Pons (tissue), 1 donor: ENCODE data around the gene ASH1L.
"Not testable (repeated sequence)": the region's sequence is repeated elsewhere in the genome, so short reads cannot be mapped to it uniquely, and the experiment has no call there.

Experiments used
- DNase-seq: peaks from one replicate; pipeline ENCODE4 v3.0.0-alpha.2; 2016; ENCODE audit warnings: low spot score

Gene ASH1L

DNA sequence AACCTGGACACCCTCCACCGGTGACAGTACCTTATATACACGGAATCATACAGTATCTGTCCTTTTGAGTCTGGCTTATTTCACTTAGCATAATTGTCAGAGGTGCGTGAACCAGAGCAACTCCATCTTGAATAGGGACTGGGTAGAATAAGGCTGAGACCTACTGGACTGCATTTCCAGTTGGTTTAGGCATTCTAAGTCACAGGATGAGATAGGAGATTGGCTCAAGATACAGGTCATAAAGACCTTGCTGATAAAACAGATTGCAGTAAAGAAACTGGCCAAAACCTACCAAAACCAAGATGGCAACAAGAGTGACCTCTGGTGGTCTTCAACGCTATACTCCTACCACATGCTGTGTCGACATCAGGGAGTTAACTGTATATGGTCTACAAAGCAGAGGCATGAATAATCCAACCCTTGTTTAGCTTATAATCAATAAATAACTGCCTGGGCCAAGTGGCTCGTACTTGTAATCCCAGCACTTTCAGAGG is 255.3 kb downstream of the ASH1L start:
- DNase-seq, result peak; percentile 55

DNA sequence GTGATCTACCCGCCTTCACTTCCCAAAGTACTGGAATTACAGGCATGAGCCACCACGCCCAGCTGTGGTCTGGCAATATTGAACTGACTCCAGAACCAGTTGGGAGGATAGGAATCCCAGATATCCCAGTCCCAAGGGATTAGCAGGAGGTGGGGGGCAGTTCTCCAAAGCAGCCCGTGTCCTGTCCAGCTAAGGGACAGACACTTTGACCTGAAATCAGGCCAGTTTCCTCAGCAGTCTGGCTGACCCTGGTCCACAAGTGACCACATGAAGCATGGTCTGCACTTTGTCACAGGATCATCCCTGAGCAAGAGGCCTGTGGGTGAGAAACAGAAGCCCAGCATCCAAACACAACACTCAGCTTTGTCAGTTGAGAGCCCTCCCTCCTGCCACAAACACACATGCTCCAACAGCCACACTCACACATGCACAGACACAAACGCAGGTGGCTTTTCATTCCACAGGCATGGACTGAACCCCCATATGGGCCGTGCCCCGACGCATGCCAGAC is 256.7 kb downstream of the ASH1L start:
- no peak for DNase-seq

DNA sequence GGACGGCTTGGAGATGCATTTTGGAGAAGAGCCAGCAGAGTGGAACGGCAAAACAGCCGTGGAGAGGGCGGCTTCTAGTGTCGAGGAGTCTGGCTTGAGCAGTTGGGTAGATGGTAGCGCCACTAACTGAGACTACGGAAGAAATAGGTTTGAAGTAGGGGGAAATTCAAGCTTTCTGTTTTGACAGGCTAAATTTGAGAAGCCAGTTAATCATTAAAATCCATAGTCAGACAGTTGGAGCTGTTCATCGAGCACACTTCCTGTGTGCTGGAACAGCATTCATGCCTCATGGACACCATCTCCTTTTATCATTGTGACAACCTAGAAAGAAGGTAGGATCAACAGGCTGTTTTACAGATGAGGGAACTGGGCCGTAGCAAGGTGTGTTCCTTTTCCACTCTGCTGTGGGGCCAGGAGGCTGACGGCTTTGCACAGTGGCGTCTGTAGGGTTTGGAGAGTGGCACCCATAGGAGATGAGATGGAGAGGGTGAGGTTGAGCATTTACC is 258.0 kb downstream of the ASH1L start:
- no peak for DNase-seq

DNA sequence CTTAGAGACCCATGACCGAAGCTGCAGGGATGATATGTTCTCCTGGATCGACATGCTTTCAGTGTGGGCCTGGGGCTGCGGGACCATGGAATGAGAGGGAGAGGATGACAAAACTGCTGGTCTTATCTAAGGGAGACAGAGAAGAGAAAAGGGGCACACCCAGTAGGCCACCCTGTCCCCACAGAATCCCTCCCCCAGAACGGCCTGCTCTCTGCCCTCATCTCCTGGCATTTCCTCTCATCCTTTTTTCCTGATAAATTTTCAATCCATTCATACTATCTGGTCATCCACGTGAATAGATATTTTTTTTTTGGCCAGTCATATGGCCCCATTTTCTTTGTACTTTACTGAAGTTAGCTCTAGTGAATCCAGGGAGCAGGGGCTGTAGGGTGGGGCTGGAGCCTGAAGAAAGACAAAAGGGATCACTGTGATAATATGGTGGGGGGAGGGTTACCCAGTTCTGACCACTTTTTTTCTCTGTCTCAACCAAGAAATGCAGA is 261.2 kb downstream of the ASH1L start, which contains the start of gene PKLR:
PKLR (minus strand) TSS at position 97 of the 500 bp plus-strand sequence; CDS start at position 54, 43 bp downstream.
- DNase-seq, result no peak

DNA sequence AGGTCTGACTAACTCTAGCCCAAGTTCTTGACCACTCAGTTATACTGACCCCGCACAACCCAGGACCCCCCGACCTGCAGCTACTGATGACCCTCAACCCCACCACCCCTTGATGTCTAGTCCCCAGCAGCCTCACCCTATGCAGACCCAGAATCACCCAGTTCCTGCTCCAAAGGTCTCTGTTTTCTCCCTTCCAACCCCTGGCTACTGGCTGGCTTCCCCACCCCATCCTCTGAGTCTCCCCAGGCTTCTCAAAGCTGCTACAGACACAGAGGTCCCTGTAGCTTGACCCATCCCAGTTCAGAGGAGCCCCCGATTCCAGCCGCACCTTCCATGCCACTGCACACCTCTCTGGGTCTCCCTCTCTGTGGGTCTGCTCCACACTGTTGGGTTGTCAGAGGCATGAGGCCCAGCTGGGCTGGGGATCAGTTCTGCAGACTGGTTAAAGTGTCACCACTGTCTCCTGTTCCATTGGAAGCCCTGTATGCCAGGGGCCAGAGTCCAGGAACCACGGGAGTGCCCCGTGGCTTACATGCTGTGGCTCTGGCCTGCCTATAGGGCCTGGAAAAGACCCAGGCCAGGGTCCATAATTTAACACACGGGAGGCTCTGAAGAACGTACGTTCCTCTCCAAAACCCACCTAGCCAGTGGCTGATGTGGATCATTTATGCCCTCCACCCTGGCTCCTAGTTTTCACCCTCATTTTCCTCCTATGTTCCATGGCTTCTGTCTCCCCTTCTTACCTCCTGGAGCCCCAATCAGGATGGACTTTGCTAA is 261.9 kb downstream of the ASH1L start:
- DNase-seq, result no peak

DNA sequence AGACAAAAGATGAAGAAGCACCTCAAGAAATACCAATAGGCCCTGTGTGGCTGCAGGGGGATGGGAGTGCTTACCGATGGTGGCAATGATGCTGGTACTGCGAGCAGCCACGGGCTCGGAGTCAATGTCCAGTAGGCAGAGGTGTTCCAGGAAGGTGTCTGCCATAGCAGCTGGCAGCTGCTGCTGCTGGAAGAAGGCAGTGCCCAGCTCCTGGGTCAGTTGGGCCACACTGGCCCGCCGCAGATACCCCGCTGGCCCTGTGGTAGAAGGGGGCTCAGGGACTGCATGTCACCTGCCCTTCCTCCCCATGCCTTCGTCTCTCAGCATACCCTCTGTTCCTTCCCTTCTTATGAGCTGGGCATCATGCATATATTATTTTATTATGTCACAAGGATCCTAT is 262.6 kb downstream of the ASH1L start:
- no peak for DNase-seq

DNA sequence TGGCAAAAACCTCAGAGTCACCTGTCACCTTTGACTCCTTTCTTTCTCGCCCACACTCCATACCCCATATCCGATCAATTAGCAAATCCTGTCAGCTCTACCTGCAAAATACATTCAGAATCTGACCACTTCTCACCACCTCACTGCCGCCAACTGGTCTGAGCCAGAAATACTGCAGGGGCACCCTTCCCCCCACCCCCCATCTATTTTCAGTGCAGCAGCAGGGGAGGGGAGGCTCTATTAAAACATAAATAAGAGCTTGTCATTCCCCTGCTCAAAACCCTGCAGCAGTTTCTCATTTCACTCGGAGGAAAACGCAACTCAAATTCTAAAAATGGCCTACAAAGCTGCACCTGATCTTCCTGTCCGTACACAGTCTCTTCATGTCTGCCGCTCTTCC is 265.2 kb downstream of the ASH1L start:
- DNase-seq, result no peak

DNA sequence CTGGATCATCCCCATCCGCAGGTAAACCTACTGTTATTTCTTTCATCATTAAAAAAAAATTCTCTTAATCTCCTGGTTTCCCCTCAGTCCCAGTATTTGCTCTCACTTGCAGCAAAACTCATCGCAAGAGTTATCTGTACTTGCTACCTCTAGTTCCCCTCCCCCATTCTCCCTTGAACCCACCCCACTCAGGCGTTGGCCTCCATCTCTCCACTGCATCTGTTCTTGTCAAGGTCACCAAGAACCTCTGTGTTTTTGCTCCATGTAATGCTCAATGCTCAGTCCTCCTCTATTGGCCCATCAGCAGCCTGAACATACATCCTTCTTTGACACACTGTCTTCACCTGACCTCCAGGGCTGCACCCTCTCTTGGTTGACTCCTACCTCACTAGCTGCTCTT is 265.9 kb downstream of the ASH1L start:
- no peak for DNase-seq

DNA sequence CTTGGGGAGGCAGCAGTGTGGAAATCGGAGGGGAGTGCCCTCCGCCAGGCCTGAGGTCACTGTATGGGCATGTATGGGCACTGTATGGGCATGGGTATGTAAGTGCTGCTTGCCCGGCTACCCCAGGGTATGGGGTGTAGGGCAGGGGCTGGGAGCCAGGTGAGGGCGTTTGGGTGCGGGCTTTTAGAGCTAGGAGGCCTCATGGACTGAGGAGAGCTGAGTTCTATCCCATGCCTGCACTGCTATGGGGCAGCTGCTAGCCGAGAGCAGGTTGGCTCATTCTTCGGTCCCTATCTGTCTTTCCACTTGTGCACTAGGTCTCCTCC is 266.7 kb downstream of the ASH1L start:
- DNase-seq, result no peak

DNA sequence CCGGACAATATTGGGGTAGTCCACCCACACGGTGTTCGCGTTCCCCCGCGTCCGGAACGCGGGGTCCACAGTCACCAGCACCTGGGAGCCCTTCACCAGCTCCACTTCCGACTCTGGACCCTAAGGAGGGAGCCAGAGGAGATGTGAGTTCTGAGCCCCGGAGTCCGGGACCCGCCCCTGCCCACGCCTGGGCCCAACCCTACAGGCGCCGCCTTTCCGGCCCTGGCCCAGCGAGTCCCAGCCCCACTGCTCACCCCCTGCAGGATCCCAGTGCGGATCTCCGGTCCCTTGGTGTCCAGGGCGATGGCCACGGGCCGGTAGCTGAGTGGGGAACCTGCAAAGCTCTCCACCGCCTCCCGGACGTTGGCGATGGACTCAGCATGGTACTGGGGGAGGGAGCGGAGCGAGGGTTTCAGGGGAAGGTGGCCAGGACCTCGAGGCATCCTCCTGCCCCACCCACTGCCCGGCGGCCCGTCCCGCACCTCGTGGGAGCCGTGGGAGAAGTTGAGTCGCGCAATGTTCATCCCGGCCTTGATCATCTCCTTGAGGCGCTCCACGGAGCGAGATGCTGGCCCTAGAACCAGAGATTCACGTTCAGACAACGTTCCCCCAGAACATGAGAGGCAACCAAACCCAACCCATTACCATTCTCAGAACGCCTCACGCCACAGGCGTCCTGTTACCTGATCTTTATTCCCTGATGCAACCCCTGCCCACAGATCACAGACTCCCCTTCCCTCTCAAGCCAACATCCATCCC is 267.2 kb downstream of the ASH1L start:
- DNase-seq, result no peak

DNA sequence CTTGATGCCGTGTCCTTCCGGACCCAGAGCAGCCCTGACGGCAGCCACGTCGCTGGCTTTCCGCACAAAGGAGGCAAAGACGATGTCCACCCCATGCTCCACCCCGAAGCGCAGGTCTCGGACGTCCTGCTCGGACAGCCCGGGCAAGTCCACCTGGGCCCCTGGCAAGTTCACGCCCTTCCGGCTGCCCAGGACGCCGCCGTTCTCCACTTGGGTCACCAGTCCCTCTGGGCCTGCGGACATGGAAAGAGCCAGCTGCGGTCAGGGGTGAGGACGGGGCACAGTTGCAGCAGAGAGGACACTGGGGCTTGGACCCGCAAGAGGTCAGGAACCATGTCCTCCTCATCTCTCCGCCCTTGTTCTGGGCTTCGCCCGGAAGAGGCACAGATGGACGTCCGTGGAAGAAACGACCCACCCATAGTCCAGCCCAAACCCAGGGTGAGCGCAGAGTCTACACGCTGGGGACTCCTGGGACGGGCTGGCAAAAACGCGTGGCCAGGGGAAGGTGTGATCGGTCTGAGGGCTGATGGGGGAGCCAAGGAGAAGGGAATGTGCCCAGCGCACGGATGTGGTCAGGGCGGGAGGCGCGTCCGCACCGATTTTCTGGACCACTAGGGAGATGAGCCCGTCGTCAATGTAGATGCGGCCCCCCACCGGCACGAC is 268.0 kb downstream of the ASH1L start:
- DNase-seq, result no peak

DNA sequence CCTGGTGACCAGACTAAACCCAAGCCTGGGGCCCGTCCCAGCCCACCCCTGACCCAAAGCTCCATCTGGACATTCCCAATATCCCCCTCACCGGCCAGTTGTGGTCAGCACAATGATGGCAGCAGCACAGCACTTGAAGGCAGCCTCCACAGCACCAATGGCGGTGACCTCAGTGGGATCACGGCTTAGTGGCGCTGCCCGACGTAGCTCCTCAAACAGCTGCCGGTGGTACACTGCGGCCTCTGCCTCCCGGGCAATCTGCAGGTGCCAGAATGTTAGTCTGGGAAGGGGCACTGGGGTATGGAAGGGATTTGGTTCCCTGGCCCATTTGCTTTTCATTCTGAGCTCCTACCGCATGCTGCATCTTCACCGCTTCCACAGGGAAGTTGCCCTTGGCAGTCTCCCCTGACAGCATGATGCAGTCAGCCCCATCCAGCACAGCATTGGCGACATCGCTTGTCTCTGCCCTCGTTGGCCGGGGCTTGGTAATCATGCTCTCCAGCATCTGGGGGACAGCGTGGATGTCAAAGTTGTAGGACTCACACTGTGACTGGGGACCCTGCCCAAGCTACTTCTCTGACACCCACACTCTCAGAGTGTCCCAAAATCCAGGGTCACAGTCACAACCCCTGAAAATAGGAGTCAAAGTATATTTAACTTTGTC is 269.4 kb downstream of the ASH1L start:
- no peak for DNase-seq

DNA sequence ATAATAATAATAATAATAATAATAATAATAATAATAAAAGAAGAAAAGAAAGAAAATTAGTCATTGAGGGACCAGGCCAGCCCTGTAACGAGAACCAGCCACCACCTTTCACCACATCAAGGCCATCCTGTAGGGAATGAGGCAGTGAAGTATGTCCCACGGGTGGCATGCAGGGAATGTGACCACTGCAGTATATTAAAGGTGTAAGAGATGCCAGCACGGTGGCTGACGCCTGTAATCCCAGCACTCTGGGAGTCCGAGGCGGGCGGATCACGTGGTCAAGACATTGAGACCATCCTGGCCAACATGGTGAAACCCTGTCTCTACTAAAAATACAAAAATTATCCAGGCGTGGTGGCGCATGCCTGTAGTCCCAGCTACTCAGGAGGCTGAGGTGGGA is 271.6 kb downstream of the ASH1L start:
- DNase-seq, result not testable (repeated sequence)

DNA sequence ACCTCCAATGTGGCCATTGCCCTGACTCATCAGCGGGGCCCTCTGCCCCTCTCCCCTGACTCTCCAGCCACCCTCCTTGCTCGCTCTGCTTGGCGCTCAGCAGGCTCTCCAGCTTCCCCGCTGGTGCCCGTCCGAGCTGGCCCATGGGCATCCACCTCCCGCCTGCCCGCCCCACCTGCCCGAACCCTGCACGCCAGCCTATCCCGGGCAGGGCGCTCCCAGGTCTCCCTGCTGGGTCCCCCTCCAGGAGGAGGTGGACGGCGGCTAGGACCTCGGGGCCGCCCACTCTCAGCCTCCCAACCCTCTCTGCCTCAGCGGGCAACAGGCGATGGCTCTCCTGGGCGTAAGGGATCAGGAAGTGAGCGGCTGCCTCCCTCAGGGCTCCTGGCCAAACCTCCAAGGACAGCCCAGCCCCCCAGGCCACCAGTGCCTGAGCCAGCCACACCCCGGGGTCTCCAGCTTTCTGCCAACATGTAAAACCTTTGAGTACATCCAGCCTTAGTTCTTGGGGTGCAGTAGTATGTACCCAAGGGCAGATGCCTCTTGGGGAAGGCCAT is 274.5 kb downstream of the ASH1L start:
- DNase-seq, result no peak

DNA sequence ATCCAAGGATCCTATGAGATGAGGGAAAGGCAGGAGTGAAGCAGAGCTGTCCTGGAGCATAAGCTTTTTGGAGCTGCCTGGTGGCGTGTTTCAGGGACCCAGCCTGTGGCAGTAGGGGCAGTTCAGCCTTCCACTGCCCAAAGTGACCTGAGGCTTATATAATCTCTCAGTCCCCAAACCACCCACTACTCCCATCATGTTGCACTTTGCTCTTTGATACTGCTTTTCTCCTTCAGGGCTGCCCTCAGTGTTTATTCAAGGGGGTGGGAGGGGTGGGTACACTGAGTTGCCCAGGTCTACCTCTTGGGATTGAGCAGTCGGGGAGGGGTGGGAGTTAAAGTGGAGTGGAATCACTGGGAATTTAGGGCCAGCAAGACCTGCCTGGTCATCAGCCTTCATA is 276.1 kb downstream of the ASH1L start:
- no peak for DNase-seq

DNA sequence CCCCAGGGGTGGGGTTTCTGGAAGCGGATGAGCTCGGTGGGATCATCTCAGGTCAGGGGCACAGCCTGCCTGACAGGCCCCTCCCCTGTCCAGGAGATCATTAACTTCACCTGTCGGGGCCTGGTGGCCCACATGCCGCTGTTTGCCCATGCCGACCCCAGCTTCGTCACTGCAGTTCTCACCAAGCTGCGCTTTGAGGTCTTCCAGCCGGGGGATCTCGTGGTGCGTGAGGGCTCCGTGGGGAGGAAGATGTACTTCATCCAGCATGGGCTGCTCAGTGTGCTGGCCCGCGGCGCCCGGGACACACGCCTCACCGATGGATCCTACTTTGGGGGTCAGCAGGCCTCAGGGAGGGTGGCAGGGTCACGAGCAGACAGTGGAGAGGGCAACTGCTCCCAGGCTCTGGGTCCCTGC is 277.0 kb downstream of the ASH1L start:
- DNase-seq, result no peak
